Thyroid gland (tissue), 4 donors: ENCODE measurements around the gene ENPP3. TPM values are rescaled to one million over a fixed set of nuclear protein-coding genes. Genes with fewer than 3 reads are reported as not detected.

Source experiments
- DNase-seq, 2 donors: peaks; one replicate each; pipeline ENCODE4 v3.0.0-alpha.2; 2019
- H3K27ac ChIP-seq, 3 donors: fragments of 200-600 bp; sonication (generic); 1 replicate in 2 of 3; 2 replicates in 1 of 3; pipeline ENCODE4 v1.5.1; 2016 to 2019; ENCODE audit warnings: mild to moderate bottlenecking in 1 of 3, moderate library complexity in 1 of 3
- H3K27me3 ChIP-seq: fragments of 200-600 bp; sonication (generic); one replicate; pipeline ENCODE4 v1.5.1; 2019
- H3K36me3 ChIP-seq, 2 donors: fragments of 200-600 bp; sonication (generic); one replicate each; pipeline ENCODE4 v1.5.1; 2016 to 2019
- H3K4me1 ChIP-seq, 2 donors: fragments of 200-600 bp; sonication (generic); one replicate each; pipeline ENCODE4 v1.5.1; 2017 to 2019
- H3K4me3 ChIP-seq, 3 donors: fragments of 200-600 bp; sonication (generic); replicated peaks in 1 of 3; 1 replicate in 2 of 3; 2 replicates in 1 of 3; pipeline ENCODE4 v1.5.1; 2016; ENCODE audit warnings: mild to moderate bottlenecking in 1 of 3
- H3K9me3 ChIP-seq: fragments of 200-600 bp; sonication (generic); one replicate; pipeline ENCODE4 v1.5.1; 2017
- POLR2A ChIP-seq, 2 donors: fragments of 450-650 bp; IDR thresholded peaks; one replicate each; pipeline ENCODE4 v1.6.1; 2017; ENCODE audit warnings: antibody characterized with exemption in 2 of 2, mild to moderate bottlenecking in 2 of 2, moderate library complexity in 1 of 2
- WGBS, 2 donors: methylation state at CpG; one replicate each; pipeline ENCODE4 v1.1.5; 2017; 5-methylcytosine and 5-hydroxymethylcytosine counted together
- intact Hi-C: fragments of 100-400 bp; cut with DNase I; formaldehyde crosslinking; loops from one replicate; pipeline ENCODE4 v1.15.1; 2023
- total RNA-seq, 4 donors: library from RNA; depleted of rRNA; stranded (reverse); fragments of >200 nt; gene quantifications; one replicate each; pipeline ENCODE4 v1.2.3, GENCODE V29; 2016
- TF ChIP-seq, protein P1 (sequence below), 6 experiments: fragments of 200-600 bp in 3 of 6; fragments of 450-650 bp in 3 of 6; sonication (generic) in 3 of 6; IDR thresholded peaks; one replicate each; pipeline ENCODE4 v1.5.1; 2016 to 2019; ENCODE audit warnings: antibody characterized with exemption in 6 of 6, mild to moderate bottlenecking in 2 of 6, inconsistent platforms in 1 of 6, moderate library complexity in 1 of 6

ENPP3 gene
- total RNA-seq, 4 donors from 2014 or later = 0.29 to 2.1 (median 0.85) TPM

DNA sequence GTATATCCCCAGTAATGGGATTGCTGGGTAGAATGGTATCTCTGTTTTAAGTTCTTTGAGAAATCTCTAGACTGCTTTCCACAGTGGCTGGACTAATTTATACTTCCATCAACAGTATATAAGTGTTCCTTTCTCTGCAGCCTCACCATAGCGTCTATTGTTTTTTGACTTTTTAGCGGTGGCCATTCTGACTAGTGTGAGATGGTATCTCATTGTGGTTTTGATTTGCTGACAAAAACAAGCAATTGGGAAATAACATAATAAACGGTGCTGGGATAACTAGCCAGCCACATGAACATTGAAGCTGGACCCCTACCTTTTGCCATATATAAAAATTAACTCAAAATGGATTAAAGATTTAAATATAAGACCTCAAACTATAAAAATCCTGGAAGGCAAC is 49.9 kb downstream of the ENPP3 start:
- Histone ChIP-seq H3K4me1 (no peaks in the 10 kb centered on the region), H3K9me3 (no peaks in the 10 kb centered on the region), H3K27ac (no peak overlapping the region), H3K4me3 (no peak overlapping the region), H3K36me3 (no peaks in the 10 kb centered on the region), H3K27me3 (no peaks in the 10 kb centered on the region)
- WGBS, 2 donors = 87 to 96% methylated on average over 3 of the region's 3 CpGs
- intact Hi-C loops = no loop called here
- no peak for DNase-seq
- TF ChIP-seq POLR2A (IDR thresholded peaks at IDR 0.05) = no peak
- TF ChIP-seq, protein P1, sequence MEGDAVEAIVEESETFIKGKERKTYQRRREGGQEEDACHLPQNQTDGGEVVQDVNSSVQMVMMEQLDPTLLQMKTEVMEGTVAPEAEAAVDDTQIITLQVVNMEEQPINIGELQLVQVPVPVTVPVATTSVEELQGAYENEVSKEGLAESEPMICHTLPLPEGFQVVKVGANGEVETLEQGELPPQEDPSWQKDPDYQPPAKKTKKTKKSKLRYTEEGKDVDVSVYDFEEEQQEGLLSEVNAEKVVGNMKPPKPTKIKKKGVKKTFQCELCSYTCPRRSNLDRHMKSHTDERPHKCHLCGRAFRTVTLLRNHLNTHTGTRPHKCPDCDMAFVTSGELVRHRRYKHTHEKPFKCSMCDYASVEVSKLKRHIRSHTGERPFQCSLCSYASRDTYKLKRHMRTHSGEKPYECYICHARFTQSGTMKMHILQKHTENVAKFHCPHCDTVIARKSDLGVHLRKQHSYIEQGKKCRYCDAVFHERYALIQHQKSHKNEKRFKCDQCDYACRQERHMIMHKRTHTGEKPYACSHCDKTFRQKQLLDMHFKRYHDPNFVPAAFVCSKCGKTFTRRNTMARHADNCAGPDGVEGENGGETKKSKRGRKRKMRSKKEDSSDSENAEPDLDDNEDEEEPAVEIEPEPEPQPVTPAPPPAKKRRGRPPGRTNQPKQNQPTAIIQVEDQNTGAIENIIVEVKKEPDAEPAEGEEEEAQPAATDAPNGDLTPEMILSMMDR (IDR thresholded peaks at IDR 0.05) = no peak

DNA sequence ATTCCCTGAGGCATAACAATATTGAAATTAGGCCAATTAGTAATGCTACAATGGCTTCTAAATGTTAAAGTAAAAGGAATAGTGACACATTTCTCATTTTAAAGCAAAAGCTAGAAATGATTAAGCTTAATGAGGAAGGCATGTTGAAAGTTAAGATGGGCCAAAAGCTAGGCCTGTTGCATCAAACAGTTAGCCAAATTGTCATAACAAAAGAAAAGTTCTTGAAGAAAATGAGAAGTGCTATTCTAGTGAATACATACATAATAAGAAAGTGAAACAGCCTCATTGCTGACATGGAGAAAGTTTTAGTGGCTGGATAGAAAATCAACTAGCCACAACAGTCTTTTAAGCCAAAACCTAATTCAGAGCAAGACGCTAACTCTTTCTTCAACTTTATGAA is 51.2 kb downstream of the ENPP3 start:
- no peak for TF ChIP-seq POLR2A (IDR thresholded peaks at IDR 0.05)
- TF ChIP-seq, protein P1 (IDR thresholded peaks at IDR 0.05) = no peak
- 89 to 90% methylated on average over 1 of the region's 1 CpG for WGBS, 2 donors
- intact Hi-C loops = no loop called here
- Histone ChIP-seq H3K4me3 (no peak overlapping the region), H3K36me3 (no peaks in the 10 kb centered on the region), H3K27me3 (no peaks in the 10 kb centered on the region), H3K9me3 (no peaks in the 10 kb centered on the region), H3K27ac (no peak overlapping the region), H3K4me1 (no peaks in the 10 kb centered on the region)
- no peak for DNase-seq

DNA sequence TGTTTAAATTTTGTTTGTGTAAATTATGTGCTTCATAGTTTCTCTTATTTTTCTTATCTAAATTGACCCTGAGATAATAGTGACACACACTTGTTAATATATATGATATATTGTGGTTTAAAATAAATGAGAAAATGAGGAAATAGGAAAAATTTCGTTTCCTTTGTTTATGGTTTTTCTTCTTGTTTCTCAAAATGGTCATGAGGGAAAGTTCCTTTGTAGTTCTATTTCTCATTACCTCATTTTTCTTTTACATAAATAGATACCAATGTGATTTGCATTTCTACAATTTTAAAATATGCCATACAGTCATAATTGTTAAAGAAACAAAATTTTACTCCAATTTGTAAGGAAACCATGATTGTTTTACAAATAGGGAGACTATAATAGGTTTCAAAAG is 54.9 kb downstream of the ENPP3 start:
- intact Hi-C loops = no loop called here

DNA sequence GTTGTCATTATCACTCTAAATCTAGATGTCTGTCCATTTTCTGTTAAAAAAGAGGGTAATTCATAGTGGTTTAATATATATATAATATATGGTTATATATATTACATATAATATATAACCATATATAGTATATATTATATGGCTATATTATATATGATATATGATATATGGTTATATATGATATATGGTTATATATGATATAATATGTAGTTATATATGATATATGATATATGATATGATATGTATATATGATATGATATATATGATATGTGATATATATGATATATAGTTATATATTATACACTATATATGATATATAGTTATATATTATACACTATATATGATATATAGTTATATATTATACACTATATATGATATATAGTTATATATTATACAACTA is 55.5 kb downstream of the ENPP3 start:
- H3K36me3 ChIP-seq = no peaks in the 10 kb centered on the region
- H3K4me3 ChIP-seq = no peak overlapping the region
- DNase-seq = no peak
- H3K27ac ChIP-seq = no peak overlapping the region
- H3K9me3 ChIP-seq = no peaks in the 10 kb centered on the region
- H3K4me1 ChIP-seq = no peaks in the 10 kb centered on the region
- intact Hi-C loops = no loop called here
- TF ChIP-seq POLR2A (IDR thresholded peaks at IDR 0.05) = no peak
- TF ChIP-seq, protein P1 (IDR thresholded peaks at IDR 0.05) = no peak
- no peaks in the 10 kb centered on the region for H3K27me3 ChIP-seq

More for the DNA sequence above, 54.9 kb downstream of the ENPP3 start:
- Histone ChIP-seq H3K36me3 (no peaks in the 10 kb centered on the region), H3K4me1 (no peaks in the 10 kb centered on the region), H3K9me3 (no peaks in the 10 kb centered on the region), H3K27me3 (no peaks in the 10 kb centered on the region), H3K27ac (no peak overlapping the region), H3K4me3 (no peak overlapping the region)
- TF ChIP-seq, protein P1 (IDR thresholded peaks at IDR 0.05) = no peak
- no peak for TF ChIP-seq POLR2A (IDR thresholded peaks at IDR 0.05)
- WGBS, 2 donors = 64% methylated on average over 1 of the region's 1 CpG
- DNase-seq = no peak

DNA sequence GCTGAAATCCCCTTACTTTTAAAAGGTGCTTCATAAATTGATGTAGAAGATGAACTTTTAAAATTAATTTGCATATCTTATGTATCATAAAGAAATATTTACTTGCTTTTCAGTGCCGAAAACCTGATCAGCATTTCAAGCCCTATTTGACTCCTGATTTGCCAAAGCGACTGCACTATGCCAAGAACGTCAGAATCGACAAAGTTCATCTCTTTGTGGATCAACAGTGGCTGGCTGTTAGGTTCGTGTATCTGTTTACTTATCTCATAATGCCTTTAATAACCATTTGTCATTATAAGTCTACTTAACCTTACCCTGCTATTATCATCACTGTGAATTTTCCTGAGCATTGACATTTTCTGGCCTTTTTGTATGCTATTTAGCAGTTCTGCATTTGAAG is 56.3 kb downstream of the ENPP3 start:
- intact Hi-C loops = no loop called here

More for the DNA sequence above, 56.3 kb downstream of the ENPP3 start:
- Histone ChIP-seq H3K36me3 (no peaks in the 10 kb centered on the region), H3K4me3 (no peak overlapping the region), H3K4me1 (no peaks in the 10 kb centered on the region), H3K27ac (no peak overlapping the region), H3K9me3 (no peaks in the 10 kb centered on the region), H3K27me3 (no peaks in the 10 kb centered on the region)
- 86 to 95% methylated on average over 5 of the region's 5 CpGs for whole genome bisulfite sequencing, 2 donors
- DNase-seq = no peak
- TF ChIP-seq POLR2A (IDR thresholded peaks at IDR 0.05) = no peak
- TF ChIP-seq, protein P1 (IDR thresholded peaks at IDR 0.05) = no peak
